ENCODE measurements around the gene NAA30. TPM values are rescaled to one million over a fixed set of nuclear protein-coding genes. Genes with fewer than 3 reads are reported as not detected.
"Not testable (repeated sequence)": the region's sequence is repeated elsewhere in the genome, so short reads cannot be mapped to it uniquely, and the experiment has no call there.

NAA30 gene
- total RNA-seq, 4 donors from 2014 or later, result 13.1 to 16.0 (median 14.9) TPM

- WGBS, 2 donors, result 63 to 80% methylated on average over 3 of the region's 3 CpGs
- DNase-seq (ENCODE audit: low spot score in 2 of 2), result no peak
- H3K4me3 ChIP-seq (ENCODE audit: low read depth, poor library complexity, severe bottlenecking), result no peak overlapping the region
- TF ChIP-seq CTCF (IDR thresholded peaks at IDR 0.05) (no peak), POLR2A (IDR thresholded peaks at IDR 0.05) (no peak)
- intact Hi-C loops (cut with DNase I; ENCODE audit: low total_unique reads), result no loop called here
Observed at GRCh38 chr14:57355081-57355800, 35.1 kb upstream of the NAA30 start.

- no peak for DNase-seq (ENCODE audit: low spot score in 2 of 2)
- TF ChIP-seq CTCF (IDR thresholded peaks at IDR 0.05) (no peak), POLR2A (IDR thresholded peaks at IDR 0.05) (no peak)
- intact Hi-C loops (cut with DNase I; ENCODE audit: low total_unique reads), result no loop called here
- no peak overlapping the region for H3K4me3 ChIP-seq (ENCODE audit: low read depth, poor library complexity, severe bottlenecking)
Observed at GRCh38 chr14:57362361-57362760, 28.0 kb upstream of the NAA30 start.

- no peak for DNase-seq (ENCODE audit: low spot score in 2 of 2)
- intact Hi-C loops (cut with DNase I; ENCODE audit: low total_unique reads), result no loop called here
- WGBS, 2 donors, result 61 to 62% methylated on average over 19 of the region's 19 CpGs
- TF ChIP-seq CTCF (IDR thresholded peaks at IDR 0.05), result no peak
- no peak for TF ChIP-seq POLR2A (IDR thresholded peaks at IDR 0.05)
- H3K4me3 ChIP-seq (ENCODE audit: low read depth, poor library complexity, severe bottlenecking), result no peak overlapping the region
Observed at GRCh38 chr14:57364659-57365450, 25.5 kb upstream of the NAA30 start.

- 95 to 97% methylated on average over 5 of the region's 5 CpGs for WGBS, 2 donors
- DNase-seq (ENCODE audit: low spot score in 2 of 2); intact Hi-C loops (cut with DNase I; ENCODE audit: low total_unique reads): not testable (repeated sequence)
Observed at GRCh38 chr14:57370187-57370586, 20.2 kb upstream of the NAA30 start.

GRCh38 chr14:57371013-57371412, 19.4 kb upstream of the NAA30 start:
- no peak overlapping the region for H3K4me3 ChIP-seq (ENCODE audit: low read depth, poor library complexity, severe bottlenecking)
- TF ChIP-seq POLR2A (IDR thresholded peaks at IDR 0.05) (no peak), CTCF (IDR thresholded peaks at IDR 0.05) (no peak)
- WGBS, 2 donors, result 47 to 50% methylated on average over 3 of the region's 3 CpGs
- intact Hi-C loops (cut with DNase I; ENCODE audit: low total_unique reads), result no loop called here
- DNase-seq (ENCODE audit: low spot score in 2 of 2), result no peak

More at GRCh38 chr14:57370187-57370586, 20.2 kb upstream of the NAA30 start:
- H3K4me3 ChIP-seq (ENCODE audit: low read depth, poor library complexity, severe bottlenecking), result not testable (repeated sequence)

GRCh38 chr14:57375156-57375555, 15.2 kb upstream of the NAA30 start:
- no peak for TF ChIP-seq CTCF (IDR thresholded peaks at IDR 0.05)
- no peak for TF ChIP-seq POLR2A (IDR thresholded peaks at IDR 0.05)
- no peak overlapping the region for H3K4me3 ChIP-seq (ENCODE audit: low read depth, poor library complexity, severe bottlenecking)
- WGBS, 2 donors, result 65% methylated on average over 3 of the region's 3 CpGs
- no peak for DNase-seq (ENCODE audit: low spot score in 2 of 2)
- intact Hi-C loops (cut with DNase I; ENCODE audit: low total_unique reads), result no loop called here
